ENCODE measurements around the gene CDC25B.

CDC25B gene

DNA sequence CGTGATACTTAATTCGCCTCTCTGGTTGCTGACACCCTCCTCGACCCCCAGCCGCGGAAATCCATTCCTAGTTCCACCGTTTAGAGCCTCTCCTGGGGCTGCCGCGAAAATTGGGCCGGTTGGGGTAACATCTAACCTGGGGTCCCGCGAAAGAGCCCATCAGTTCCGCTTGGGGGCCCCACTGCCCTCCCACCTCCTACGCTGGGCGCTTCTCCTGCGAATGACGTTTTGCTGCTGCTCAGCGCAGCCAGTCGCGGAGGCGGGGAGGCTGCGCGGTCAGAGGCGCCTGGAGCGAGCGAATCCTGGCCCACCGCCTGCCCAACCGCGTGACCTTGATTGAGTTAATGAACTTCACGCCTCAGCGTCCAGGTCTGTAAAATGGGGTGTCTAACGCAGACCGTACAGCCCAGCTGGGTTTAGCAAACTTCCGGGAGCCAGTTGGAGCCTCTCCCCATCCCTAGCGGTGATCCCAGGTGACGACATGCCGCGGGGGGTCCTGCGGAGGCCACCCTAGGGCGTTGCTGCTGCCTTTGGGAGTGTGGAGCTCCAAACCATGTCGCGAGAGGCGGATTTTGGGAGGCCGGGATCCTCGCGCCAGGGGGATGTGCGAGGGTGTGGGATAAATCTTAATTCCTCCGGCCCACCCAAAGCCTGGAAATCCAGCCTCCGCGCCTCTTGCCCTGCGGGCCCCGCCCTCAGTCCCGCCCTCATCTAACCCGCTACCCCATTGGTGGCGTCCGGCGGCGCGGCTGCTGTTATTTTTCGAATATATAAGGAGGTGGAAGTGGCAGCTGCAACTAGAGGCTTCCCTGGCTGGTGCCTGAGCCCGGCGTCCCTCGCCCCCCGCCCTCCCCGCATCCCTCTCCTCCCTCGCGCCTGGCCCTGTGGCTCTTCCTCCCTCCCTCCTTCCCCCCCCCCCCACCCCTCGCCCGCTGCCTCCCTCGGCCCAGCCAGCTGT is at the start of gene CDC25B:
CDC25B (plus strand) TSS at position 800 of the 958 bp plus-strand sequence. CDS start 222 bp downstream, outside the sequence.
- peak; percentile 81 to 90 for DNase-seq (ENCODE audit: low read depth in 2 of 2)

DNA sequence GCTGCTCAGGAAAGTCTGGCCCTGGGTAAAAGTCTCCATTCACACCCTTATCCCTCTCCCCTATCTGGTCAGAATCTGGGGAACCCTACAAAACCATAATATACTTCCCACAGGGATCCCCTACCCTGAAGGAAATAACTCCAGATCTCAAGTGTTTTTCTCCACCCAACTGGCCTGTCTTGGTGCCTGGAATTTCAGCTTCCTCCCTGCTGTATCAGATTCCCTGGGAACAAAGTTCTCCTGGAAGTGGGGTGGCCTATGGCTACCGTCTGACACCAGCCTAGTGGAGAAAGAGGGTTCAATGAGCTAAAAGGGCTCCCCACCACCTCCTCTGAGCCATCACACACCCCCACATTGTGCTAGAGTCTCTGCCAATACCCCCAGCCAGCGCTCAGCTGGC is 48.6 kb upstream of the CDC25B start:
- no peak for DNase-seq (ENCODE audit: low read depth in 2 of 2)

DNA sequence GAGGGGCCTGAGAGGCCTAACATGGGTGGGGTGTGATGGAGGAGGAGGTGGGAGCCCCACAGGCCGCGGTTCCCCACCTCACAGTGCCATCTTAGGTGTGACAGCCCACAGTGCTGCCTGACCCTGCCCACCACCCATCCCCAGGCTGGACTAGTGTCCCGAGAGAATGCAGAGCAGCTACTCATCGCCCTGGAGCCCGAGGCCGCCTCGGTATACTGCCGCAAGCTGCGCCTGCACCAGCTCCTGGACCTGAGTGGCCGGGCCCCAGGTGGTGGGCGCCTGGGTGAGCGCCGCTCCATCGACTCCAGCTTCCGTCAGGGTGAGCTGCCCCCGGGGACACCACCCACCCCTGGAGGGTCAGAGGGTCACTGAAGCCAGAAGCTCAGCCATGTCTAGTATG is 48.0 kb upstream of the CDC25B start:
- DNase-seq (ENCODE audit: low read depth in 2 of 2) = no peak

DNA sequence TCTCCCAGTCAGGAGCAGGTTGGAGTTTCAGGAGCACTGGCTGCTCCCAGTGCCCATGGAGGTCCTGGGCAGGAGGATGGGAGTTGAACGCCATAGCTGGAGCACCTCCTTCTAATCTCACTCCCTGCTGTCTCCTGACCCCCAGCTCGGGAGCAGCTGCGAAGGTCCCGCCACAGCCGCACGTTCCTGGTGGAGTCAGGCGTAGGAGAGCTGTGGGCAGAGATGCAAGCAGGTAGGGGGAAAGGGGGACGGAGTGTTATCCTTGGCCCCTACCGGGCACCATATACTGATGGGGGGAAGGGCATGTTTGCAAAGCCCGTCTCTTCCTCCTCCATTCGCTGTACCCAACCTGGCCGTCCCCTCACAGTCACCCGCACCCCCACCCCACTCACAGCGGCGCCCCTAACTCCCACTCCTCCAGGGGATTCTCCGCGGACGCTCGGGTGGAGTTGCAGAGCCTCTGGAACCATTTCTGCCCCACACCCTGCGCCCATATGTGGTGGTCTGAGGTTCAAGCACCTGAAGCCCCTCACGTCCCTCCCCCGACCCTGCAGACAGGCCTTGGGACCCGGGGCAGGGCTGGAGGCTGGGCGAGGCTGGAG is 46.9 kb upstream of the CDC25B start:
- no peak for DNase-seq (ENCODE audit: low read depth in 2 of 2)

DNA sequence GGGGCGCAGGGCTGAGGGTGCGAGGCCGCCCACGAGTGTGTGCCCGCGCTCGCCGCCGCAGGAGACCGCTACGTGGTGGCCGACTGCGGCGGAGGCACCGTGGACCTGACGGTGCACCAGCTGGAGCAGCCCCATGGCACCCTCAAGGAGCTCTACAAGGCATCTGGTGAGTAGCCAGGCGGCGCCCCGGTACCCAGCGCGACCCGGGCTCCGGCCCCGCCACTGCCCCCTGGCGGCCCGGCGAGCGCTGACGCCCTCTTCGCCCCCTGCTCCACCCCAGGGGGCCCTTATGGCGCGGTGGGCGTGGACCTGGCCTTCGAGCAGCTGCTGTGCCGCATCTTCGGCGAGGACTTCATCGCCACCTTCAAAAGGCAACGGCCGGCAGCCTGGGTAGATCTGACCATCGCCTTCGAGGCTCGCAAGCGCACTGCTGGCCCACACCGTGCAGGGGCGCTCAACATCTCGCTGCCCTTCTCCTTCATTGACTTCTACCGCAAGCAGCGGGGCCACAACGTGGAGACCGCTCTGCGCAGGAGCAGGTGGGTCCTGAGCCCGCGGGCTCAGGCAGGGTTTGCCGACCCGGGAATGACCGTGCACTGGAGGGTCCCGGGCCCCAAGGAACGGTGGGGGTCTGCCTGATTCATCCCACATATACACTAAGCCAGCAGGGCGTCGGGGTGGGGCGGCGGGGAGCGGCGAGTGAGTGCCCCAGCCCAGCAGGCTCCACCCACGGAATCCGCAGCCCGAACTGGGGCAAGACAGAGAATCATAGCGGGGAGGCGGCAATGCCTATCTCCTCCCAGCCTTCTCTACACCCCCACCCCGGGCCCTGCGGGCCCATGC is 46.2 kb upstream of the CDC25B start:
- no peak for DNase-seq (ENCODE audit: low read depth in 2 of 2)

DNA sequence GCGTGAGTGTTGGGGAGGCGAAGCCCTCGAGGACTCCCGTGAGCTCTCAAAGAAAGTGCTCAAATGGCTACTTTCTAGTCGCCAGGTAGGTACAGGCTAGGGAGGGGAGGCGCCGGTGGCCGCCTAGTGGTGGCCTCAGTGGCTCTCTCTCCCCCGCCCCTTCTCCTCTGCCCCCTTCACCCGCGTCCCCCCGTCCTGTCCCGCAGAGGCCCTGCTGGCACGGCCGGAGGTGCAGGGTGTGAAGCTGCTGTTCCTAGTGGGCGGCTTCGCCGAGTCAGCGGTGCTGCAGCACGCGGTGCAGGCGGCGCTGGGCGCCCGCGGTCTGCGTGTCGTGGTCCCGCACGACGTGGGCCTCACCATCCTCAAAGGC is 44.8 kb upstream of the CDC25B start:
- DNase-seq (ENCODE audit: low read depth in 2 of 2) = no peak

DNA sequence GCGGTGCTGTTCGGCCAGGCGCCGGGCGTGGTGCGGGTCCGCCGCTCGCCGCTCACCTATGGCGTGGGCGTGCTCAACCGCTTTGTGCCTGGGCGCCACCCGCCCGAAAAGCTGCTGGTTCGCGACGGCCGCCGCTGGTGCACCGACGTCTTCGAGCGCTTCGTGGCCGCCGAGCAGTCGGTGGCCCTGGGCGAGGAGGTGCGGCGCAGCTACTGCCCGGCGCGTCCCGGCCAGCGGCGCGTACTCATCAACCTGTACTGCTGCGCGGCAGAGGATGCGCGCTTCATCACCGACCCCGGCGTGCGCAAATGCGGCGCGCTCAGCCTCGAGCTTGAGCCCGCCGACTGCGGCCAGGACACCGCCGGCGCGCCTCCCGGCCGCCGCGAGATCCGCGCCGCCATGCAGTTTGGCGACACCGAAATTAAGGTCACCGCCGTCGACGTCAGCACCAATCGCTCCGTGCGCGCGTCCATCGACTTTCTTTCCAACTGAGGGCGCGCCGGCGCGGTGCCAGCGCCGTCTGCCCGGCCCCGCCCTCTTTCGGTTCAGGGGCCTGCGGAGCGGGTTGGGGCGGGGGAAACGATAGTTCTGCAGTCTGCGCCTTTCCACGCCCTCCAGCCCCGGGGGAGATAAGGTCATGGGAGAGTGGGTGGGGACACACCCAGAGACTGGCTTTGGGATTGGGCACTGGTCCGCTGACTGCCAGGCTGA is 44.3 kb upstream of the CDC25B start:
- peak; percentile 19 to 31 for DNase-seq (ENCODE audit: low read depth in 2 of 2)

DNA sequence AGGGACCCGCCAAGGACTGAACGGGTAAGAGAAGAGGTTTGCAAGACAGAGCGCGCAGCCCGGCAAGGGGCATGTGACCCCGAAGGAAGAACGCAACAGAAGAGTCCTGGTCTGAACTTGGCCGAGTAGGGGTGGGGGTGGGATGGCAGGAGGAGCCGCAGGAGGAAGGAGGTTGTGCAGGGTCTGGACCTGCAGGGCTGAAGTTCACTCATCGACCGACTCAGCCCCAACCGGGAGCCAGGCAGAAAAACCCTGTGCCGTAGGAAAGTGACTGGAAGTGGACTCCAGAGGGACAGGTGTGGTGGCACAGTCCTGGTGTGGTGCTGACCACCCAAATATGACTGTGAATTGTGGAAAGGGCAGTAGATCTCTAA is 43.7 kb upstream of the CDC25B start:
- no peak for DNase-seq (ENCODE audit: low read depth in 2 of 2)

DNA sequence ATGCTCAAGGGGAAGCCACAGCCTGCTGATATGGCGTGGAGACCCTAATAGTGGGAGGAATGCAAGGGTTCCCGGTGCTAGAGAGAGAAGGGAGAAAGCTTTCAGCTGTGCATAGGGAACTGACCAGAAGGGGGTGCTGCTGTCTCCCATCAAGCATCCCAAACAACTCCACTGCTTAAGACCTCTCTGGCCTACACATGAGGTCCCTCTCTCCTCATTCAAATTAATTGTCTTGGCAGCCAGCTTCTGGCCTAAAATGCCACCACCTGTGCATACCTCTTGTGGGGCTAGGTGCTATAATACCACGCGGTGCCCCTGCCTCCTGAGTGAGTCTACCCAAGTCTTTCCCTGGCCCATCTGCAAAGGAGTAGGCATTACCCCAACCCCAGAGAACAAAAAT is 43.0 kb upstream of the CDC25B start:
- peak; percentile 41 to 43 for DNase-seq (ENCODE audit: low read depth in 2 of 2)

DNA sequence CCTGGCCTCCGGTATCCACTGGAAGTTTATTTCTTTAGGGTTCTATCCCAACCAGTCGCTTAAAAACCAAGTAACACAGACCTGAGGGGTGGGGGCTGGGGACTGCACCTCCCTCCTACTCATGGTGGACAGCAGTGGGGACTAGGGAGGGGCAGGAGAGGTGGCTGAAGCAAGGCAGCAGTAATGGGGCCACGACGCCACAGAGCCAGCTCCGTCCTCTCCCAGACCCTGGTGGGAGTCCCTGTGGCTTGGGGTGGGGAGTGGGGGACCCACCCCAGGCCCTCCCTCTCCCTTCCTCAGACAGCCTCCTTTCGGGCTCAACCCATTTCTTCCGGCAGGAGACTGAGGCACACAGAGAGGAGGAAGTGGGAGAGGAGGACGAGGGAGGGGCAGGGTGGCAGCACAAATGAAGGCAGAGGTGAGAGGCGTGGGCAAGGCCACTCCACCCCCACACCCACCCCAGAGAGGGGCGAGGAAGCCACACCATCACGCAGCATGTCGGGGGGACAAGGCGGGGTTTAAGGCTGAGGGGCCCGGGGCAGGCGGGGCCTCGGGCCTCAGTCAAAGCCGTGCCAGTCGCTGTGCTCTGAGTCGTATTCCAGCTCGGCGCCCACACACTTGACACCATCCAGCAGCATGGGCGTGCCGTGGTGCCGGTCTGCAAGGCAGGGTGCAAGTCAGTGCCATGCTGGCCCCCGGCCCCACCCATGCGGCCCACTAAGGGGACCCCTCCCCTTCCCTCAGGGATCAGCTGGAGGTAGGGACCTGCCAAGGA is 42.4 kb upstream of the CDC25B start:
- DNase-seq (ENCODE audit: low read depth in 2 of 2) = no peak

DNA sequence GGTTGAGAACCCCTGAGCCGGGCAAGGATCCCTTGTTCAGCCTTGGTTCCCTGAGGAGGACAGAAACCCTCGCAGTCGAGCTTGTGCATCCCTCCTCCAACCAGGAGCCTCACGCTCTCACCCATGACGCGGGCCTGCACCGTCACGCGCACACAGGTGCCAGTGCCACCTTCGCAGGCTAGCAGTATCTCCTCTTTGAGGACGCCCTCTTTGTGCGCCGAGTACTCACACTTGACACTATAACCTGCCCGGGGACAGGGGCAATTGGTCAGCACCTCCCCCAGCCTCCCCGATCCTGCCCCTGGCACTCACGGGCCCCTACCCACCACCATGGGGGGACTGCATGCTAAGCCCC is 41.9 kb upstream of the CDC25B start:
- DNase-seq (ENCODE audit: low read depth in 2 of 2) = no peak

DNA sequence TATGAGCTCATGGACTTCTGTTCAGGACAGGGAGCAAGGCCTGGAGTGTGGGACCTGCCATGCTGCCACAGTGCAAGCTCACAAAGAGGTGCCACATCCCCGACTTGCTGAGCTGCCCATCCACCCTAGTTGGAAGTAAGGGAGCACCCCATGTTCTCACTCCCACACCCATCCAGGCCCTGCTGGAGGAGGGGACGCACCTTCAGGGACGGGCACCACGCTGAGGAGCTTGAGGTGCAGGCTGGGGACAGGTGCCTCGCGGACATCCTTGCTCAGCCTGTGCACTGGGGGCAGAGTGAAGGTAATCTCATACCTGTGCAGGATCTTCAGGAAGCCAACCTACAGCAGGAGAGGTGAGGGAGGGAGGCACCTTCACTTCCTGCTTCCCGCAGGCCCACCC is 40.8 kb upstream of the CDC25B start:
- DNase-seq (ENCODE audit: low read depth in 2 of 2) = no peak

DNA sequence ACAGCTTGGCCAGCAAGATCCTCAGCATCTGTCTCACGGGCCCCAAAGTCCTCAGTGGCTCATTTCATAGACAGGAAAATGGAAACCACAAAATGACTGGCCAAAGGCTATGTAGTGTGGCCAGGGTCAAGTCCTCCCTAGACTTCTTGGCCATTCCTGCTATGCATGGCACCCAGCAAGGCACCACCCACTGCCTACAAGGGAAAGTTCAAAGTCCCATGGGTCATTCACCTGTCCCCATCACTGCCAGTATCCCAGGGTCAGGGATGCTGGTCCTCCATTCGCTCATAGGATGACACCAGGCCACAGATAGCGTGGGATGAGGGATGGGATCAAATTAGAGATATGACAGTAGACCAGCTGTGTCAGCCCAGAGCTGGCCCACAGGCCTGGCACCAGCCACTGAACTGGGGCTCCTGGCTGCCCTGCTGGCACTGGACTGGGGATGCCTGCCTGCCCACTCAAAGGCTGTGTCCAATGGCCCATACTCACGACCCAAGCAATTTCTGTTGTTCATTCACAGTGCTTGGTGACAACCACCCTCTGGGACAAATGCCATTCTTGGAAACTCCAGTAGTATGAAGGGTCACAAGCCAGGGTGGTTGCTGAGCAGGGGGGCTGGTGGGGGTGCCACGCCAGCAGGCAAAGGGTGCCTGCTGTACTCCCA is 40.2 kb upstream of the CDC25B start:
- DNase-seq (ENCODE audit: low read depth in 2 of 2) = no peak

DNA sequence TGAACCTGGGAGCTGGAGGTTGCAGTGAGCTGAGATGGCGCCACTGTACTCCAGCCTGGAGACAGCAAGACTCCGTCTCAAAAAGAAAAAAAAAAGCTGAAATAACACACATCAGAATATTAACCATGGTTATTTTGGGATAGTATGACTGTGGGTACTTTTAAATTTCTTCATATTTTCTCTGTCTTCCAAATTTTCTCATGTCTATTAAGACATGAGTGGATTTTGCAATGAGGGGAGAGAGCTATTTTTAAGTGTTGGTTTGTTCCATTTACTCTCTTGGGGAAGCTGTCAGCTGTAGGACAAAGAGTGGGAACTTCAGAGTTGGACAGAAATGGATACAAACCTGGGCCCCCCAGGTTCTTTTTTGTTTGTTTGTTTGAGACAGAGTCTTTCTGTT is 38.8 kb upstream of the CDC25B start:
- DNase-seq (ENCODE audit: low read depth in 2 of 2) = no peak

DNA sequence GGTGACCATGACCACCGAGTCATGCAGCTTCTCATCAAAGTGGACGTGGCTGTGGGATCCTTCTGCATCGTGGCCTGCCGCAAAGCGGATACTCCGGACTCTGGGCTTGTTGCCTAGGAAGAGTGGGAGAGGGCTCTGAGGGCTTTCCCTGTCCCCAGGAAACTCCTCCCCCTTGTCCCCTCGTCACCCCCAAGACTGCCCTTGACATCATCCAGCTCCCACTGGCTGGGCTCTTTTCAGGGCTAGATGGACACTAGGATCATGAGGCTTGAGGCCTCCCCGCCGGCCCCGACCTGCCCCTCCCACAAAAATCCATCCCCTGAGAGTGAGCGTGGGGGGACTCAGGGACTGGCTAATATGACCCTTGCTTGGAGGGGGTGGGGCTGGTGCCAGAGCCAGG is 37.5 kb upstream of the CDC25B start:
- no peak for DNase-seq (ENCODE audit: low read depth in 2 of 2)

DNA sequence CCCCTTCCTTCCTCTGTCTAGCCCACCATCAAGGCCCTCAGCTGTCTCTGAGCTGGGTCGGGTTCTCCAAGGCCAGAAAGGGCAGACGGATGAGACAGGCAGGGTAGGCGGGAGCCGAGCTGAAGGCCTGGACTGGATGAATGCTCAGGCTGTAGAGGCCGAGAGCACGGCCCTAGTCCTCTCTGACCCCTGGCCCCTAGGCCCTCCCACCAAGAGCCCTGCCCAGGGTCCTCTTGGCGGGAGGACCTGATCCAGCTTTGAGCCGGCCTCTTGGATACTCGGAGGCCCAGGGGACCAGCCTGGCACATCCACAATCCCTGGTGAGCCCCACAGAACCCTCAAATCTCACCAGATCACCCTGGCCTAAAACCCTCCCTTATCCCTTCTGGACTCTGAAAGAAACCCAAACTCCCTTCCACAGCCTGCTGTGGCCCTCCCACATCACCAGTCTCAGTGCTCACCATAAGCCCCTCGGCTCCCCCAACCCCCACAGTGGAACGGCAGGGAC is 36.7 kb upstream of the CDC25B start:
- no peak for DNase-seq (ENCODE audit: low read depth in 2 of 2)

DNA sequence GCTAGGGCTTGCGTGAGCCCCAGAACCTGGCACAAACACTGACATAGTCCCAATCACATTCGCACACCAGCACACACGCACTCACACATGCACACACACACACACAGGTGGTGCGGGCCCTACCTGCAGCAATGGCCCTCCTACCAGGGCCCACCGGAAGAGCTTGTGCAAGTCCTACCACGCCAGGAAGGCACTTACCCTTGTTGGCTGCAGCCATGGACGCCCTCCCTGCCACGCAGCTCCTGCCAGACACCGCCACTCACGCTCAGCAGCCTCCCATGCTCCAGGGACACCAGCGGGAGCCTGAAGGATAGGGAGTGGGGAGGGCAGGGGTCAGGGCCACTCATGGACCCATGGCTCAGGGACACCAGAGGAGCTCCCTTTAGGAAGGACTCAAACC is 36.2 kb upstream of the CDC25B start:
- DNase-seq (ENCODE audit: low read depth in 2 of 2) = no peak

DNA sequence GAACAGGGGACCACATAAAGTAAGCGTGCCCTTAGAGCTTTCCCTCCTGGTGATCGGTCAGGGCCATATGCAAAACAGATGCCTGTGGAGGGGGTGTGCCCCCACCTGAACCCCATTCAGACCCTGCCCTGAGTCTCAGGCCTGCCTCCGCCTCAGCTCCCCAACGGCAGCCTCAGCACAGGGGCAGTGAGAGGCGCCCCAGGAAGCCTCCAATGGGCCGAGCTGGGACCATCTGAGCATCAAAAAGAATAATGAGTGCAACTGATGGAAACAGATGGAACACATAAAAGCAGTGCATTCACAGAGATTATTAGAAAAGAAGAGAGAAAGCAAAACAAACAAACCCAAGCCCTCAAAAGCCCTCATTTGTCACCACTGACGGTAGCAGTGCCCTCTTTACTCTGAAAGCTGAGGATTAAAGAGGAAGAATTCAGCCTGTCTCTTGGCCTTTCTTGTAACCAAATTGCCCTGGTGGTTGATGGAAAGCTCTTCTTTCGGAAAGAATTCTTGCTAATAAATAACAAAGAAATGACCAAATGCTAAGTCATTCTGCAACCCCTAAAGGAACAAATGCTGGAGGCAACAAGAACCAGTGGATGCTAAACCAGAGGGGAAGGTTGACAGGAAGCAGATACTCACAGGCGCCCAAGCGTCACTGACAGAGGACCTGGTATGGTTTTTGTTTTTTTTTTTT is 35.3 kb upstream of the CDC25B start:
- no peak for DNase-seq (ENCODE audit: low read depth in 2 of 2)

DNA sequence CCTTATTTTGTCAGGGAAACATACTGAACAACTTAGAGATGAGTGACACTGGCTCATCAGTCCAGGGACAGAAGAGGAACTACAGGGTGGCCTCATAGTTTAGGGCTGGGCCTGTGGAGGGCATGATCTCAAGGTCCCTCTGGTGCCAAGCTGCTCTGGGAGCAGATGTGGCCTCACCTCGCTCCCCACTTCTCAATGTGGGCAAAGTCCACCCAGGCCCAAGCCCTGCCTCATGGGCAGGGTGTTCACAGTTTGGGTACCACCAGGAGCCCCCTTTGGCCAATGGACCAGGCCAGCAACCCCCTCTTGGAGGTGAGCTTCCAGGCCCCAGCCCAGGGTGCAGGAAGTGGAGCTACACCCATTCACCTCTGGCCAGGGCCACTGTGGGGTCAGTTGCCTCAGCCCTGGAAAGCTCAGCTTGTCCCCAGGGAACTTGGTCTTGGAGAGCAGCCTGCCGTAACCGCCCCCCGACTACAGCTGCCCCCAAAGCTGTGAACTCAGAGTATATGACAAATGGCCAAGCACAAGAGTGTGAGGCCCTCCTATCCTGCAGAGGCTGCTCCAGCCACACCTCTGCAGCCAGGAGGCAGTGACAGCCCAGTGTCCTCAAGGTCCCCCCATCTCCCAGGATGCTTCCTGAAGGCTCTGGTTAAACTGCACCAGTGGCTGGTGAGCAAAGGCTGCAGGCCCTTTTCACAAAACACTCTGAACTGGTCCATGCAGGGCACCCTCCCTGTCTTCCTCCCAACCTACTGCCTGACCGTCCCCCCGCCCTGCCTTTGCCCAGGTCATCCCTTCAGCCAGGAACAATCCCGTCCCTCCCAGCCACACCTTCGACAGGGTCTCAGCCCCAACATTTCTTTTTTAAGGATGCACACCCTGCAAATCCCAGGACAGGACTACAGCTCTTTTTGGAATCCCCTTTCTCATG is 32.2 kb upstream of the CDC25B start:
- no peak for DNase-seq (ENCODE audit: low read depth in 2 of 2)
